Neural crest cell (in vitro differentiated cells): ENCODE data around the gene UMOD. TPM values are rescaled to one million over a fixed set of nuclear protein-coding genes. Genes with fewer than 3 reads are reported as not detected.
A peak's percentile ranks its signal among the peaks of the same experiment; 100 is the strongest.

Experiments used
- DNase-seq: peaks from one replicate; pipeline ENCODE4 v3.0.0; 2021; ENCODE audit warnings: low read depth, mixed read lengths, low spot score
- H3K27ac Mint-ChIP-seq: one replicate; pipeline ENCODE4 v1.8.0; 2021; ENCODE audit warnings: mild to moderate bottlenecking, mixed read lengths; ENCODE audit not compliant: unreplicated experiment
- H3K27me3 Mint-ChIP-seq: 2 replicates; pipeline ENCODE4 v1.8.0; 2021; ENCODE audit warnings: low read depth, mild to moderate bottlenecking, mixed read lengths
- H3K36me3 Mint-ChIP-seq: 2 replicates; pipeline ENCODE4 v1.8.0; 2021; ENCODE audit warnings: low read depth, mild to moderate bottlenecking, mixed read lengths
- H3K4me1 Mint-ChIP-seq: 2 replicates; pipeline ENCODE4 v1.8.0; 2021; ENCODE audit warnings: mixed read lengths
- H3K4me3 Mint-ChIP-seq: one replicate; pipeline ENCODE4 v1.8.0; 2021; ENCODE audit warnings: mild to moderate bottlenecking, mixed read lengths
- H3K9me3 Mint-ChIP-seq: 2 replicates; pipeline ENCODE4 v1.8.0; 2021; ENCODE audit warnings: mixed read lengths
- CTCF ChIP-seq: fragments of 200-600 bp; sonication (generic); conservative IDR thresholded peaks from 2 replicates; pipeline ENCODE4 v1.5.0; 2021; ENCODE audit warnings: antibody characterized with exemption, mild to moderate bottlenecking
- total RNA-seq: library from RNA; stranded (reverse); gene quantifications from 2 replicates; pipeline ENCODE4 v1.2.1, GENCODE V29; 2021

Gene UMOD
- total RNA-seq, 1 donor from 2014 or later = not detected

- TF ChIP-seq CTCF = no peak
- Mint-ChIP-seq H3K4me3 (no peak overlapping the region), H3K27me3 (peaks cover 86% of the 10 kb centered on the region), H3K9me3 (no peaks in the 10 kb centered on the region), H3K36me3 (no peaks in the 10 kb centered on the region), H3K4me1 (peaks cover 6% of the 10 kb centered on the region), H3K27ac (no peak overlapping the region)
- DNase-seq = no peak
Observed at GRCh38 chr16:20334396-20334795, 18.1 kb downstream of the UMOD start.

GRCh38 chr16:20333120-20333519 is 19.4 kb downstream of the UMOD start:
- H3K27me3 Mint-ChIP-seq = peaks cover 89% of the 10 kb centered on the region
- no peaks in the 10 kb centered on the region for H3K36me3 Mint-ChIP-seq
- TF ChIP-seq CTCF = no peak
- H3K4me1 Mint-ChIP-seq = peaks cover 6% of the 10 kb centered on the region
- peak; percentile 9 for DNase-seq
- H3K4me3 Mint-ChIP-seq = no peak overlapping the region
- no peak overlapping the region for H3K27ac Mint-ChIP-seq
- no peaks in the 10 kb centered on the region for H3K9me3 Mint-ChIP-seq

- Mint-ChIP-seq H3K4me3 (no peak overlapping the region), H3K27ac (no peak overlapping the region), H3K36me3 (no peaks in the 10 kb centered on the region), H3K4me1 (peaks cover 6% of the 10 kb centered on the region), H3K9me3 (no peaks in the 10 kb centered on the region), H3K27me3 (peaks cover 89% of the 10 kb centered on the region)
- TF ChIP-seq CTCF = no peak
- DNase-seq = no peak
Observed at GRCh38 chr16:20332411-20332810, 20.1 kb downstream of the UMOD start.

GRCh38 chr16:20331635-20332034 is 20.9 kb downstream of the UMOD start:
- no peak for DNase-seq
- Mint-ChIP-seq H3K27me3 (peaks cover 88% of the 10 kb centered on the region), H3K36me3 (no peaks in the 10 kb centered on the region), H3K4me1 (peaks cover 6% of the 10 kb centered on the region), H3K27ac (no peak overlapping the region), H3K9me3 (no peaks in the 10 kb centered on the region), H3K4me3 (no peak overlapping the region)
- no peak for TF ChIP-seq CTCF

GRCh38 chr16:20329392-20330138 is 22.9 kb downstream of the UMOD start:
- no peaks in the 10 kb centered on the region for H3K36me3 Mint-ChIP-seq
- no peak for TF ChIP-seq CTCF
- peaks cover 88% of the 10 kb centered on the region for H3K27me3 Mint-ChIP-seq
- no peak overlapping the region for H3K4me3 Mint-ChIP-seq
- no peak for DNase-seq
- H3K9me3 Mint-ChIP-seq = no peaks in the 10 kb centered on the region
- no peak overlapping the region for H3K27ac Mint-ChIP-seq
- peaks cover 6% of the 10 kb centered on the region for H3K4me1 Mint-ChIP-seq
